Bronchial epithelial cell (primary cell): Measurements from ENCODE around the gene CNTNAP2. TPM values are rescaled to one million over a fixed set of nuclear protein-coding genes. Genes with fewer than 3 reads are reported as not detected.

ENCODE experiments used
- DNase-seq: peaks from one replicate; pipeline ENCODE4 v3.0.0-alpha.2; 2010; ENCODE audit warnings: low read depth
- FAIRE-seq: peaks from 2 replicates; lab custom pipeline; 2011; peaks lifted over from hg19 to GRCh38; lab: Jason Lieb, UNC
- H3K27me3 ChIP-seq: 2 replicates; pipeline ENCODE4 v1.5.1; 2011; ENCODE audit warnings: low read length; ENCODE audit not compliant: control insufficient read depth, insufficient read depth
- H3K36me3 ChIP-seq: 2 replicates; pipeline ENCODE4 v1.5.1; 2011; ENCODE audit warnings: low read length; ENCODE audit not compliant: control insufficient read depth, insufficient read depth
- H3K4me3 ChIP-seq: 2 replicates; pipeline ENCODE4 v1.5.1; 2011; ENCODE audit warnings: mild to moderate bottlenecking, low read depth, low read length, control low read depth
- total RNA-seq: library from RNA; depleted of rRNA; stranded (reverse); fragments of >200 nt; gene quantifications from 2 replicates; pipeline ENCODE4 v1.2.1, GENCODE V29; 2014
- TF ChIP-seq, protein P1 (sequence below): IDR thresholded peaks from 2 replicates; pipeline ENCODE4 v1.5.1; 2011; ENCODE audit warnings: mild to moderate bottlenecking, moderate library complexity, low read length, control low read depth, inconsistent platforms; ENCODE audit not compliant: insufficient read depth, severe bottlenecking

Gene CNTNAP2
- total RNA-seq, 1 donor from 2014 or later, result 0.26 TPM

DNA sequence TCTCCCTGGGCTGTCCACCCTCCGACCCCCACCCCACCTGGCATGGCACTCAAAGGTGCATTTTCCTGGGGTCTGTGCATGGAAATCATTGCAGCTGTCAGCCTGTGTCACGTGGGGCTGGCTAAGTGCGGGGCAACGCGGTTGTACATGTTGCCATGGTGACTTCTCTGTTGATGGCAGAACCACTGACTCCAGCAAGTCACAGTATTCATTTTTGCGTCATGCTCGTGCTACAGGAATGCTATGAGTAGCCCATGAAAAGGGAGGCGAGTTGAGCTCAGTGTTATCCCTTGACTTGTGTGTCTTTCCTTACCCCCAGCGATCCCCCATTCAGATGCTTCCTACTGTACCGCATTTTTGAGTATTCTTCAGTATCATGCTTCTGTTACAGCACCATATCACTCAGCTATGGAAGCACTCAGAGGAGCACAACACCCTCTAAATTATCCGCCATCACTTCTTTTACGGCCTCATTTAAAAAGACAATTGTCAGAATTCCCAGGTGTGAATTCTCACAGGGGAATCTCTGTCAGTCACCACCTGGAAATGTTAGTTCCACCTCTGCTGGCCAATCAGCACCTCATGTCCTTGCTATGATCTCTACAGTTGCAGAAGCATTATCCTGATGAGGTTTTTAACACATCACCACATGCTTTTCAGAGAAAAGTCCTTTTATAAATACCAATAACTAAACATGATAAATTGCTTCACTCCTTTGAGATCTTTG is 2279.6 kb downstream of the CNTNAP2 start:
- FAIRE-seq (peak; percentile 77), DNase-seq (no peak)
- Histone ChIP-seq H3K4me3 (no peak overlapping the region), H3K36me3 (no peaks in the 10 kb centered on the region), H3K27me3 (no peaks in the 10 kb centered on the region)
- TF ChIP-seq, protein P1, sequence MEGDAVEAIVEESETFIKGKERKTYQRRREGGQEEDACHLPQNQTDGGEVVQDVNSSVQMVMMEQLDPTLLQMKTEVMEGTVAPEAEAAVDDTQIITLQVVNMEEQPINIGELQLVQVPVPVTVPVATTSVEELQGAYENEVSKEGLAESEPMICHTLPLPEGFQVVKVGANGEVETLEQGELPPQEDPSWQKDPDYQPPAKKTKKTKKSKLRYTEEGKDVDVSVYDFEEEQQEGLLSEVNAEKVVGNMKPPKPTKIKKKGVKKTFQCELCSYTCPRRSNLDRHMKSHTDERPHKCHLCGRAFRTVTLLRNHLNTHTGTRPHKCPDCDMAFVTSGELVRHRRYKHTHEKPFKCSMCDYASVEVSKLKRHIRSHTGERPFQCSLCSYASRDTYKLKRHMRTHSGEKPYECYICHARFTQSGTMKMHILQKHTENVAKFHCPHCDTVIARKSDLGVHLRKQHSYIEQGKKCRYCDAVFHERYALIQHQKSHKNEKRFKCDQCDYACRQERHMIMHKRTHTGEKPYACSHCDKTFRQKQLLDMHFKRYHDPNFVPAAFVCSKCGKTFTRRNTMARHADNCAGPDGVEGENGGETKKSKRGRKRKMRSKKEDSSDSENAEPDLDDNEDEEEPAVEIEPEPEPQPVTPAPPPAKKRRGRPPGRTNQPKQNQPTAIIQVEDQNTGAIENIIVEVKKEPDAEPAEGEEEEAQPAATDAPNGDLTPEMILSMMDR, result no peak

DNA sequence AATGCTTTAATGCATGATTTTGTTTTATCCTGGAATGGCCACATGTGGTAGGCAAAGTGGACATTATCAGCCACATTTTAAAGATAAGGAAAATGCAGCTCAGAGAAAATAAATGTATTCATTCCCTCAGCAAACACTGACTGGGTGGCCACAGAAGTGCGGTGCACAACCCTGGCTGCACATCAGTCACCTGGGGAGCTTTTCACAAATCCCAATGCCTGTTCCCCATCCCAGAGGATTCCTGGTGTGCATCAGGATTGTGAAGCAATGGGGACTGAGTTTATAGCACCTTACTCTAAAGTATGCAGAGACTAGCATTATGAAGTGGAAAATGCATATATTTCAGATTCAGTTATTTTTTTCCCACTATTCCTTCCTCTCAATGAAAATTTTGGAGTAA is 2280.5 kb downstream of the CNTNAP2 start:
- TF ChIP-seq, protein P1, result no peak
- Histone ChIP-seq H3K27me3 (no peaks in the 10 kb centered on the region), H3K4me3 (no peak overlapping the region), H3K36me3 (no peaks in the 10 kb centered on the region)
- FAIRE-seq (no peak), DNase-seq (no peak)

DNA sequence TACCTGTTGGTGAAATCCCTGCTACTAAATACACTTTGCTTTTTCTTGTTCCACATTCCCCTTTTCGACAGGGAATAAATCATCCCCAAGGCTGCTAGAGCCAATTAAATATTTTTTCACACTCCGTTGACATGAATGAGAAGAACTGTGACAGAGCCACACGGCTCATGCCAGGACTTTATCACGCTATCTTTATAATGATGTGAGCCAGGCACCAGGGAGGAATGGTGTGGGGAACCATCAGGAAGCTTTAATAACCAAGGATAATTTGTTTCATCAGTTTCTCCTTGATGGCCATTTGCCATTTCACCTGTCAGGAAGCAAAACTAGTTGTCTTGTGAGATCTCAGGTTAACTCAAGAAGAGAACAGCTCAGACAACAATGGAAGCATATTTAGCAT is 2280.9 kb downstream of the CNTNAP2 start:
- Histone ChIP-seq H3K4me3 (no peak overlapping the region), H3K27me3 (no peaks in the 10 kb centered on the region), H3K36me3 (no peaks in the 10 kb centered on the region)
- DNase-seq, result no peak
- TF ChIP-seq, protein P1, result no peak
- FAIRE-seq, result no peak

DNA sequence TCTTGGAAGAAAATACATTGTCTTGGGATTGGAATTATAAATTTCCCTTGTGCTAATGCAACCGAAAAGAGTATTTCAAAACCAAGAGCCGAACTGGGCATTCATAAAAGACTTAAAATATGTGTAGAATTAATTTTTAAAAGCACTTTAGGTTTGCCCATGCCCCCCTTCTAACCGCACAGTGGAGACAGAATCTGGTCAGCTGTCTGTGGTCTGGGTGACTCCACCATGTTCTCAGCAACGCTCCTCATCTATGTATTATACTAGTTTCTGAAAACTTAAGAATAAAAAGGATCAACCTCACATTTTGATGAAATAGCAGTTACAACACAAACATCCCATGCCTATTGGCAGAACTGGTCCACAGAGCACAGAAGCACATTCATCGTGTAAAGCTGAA is 2281.4 kb downstream of the CNTNAP2 start:
- FAIRE-seq (no peak), DNase-seq (no peak)
- TF ChIP-seq, protein P1, result no peak
- H3K27me3 ChIP-seq, result no peaks in the 10 kb centered on the region
- H3K36me3 ChIP-seq, result no peaks in the 10 kb centered on the region
- H3K4me3 ChIP-seq, result no peak overlapping the region

DNA sequence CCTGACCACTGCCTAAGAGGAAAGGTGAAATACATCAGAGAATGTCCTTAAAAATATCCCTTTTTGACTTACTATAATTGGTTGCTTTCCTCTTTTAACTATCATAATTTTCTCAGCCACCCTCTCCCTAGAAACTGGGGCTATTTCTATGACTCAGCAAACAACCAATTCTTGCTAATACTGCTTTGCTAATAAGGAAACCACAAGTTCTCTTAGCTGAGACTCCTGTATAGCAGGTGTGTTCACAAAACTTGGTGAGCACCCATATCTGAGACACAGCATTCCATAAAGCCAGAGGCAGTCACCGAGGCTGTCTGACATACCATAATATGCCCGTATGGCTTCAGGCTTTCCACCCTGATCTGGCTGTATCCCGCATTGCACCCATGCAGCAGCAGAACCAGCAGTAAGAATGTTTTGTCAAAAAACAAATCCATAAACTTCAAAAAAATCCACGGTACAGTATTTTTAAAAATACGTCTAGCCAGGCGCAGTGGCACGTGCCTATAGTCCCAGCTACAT is 2282.3 kb downstream of the CNTNAP2 start:
- TF ChIP-seq, protein P1, result no peak
- peak; percentile 55 for FAIRE-seq
- no peaks in the 10 kb centered on the region for H3K27me3 ChIP-seq
- no peak overlapping the region for H3K4me3 ChIP-seq
- H3K36me3 ChIP-seq, result no peaks in the 10 kb centered on the region
- DNase-seq, result peak; percentile 58
